GM10266 (cell line): Measurements from ENCODE around the gene SYT1.

Experiments used
- DNase-seq: peaks from one replicate; pipeline ENCODE4 v3.0.0; 2012; ENCODE audit errors: extremely low spot score
- TF ChIP-seq, protein P1 (sequence below): IDR thresholded peaks from 2 replicates; pipeline ENCODE4 v1.5.1; 2012; ENCODE audit warnings: mild to moderate bottlenecking, low read depth; ENCODE audit not compliant: control insufficient read depth, insufficient read depth; ENCODE audit errors: missing control alignments

SYT1 gene

DNA sequence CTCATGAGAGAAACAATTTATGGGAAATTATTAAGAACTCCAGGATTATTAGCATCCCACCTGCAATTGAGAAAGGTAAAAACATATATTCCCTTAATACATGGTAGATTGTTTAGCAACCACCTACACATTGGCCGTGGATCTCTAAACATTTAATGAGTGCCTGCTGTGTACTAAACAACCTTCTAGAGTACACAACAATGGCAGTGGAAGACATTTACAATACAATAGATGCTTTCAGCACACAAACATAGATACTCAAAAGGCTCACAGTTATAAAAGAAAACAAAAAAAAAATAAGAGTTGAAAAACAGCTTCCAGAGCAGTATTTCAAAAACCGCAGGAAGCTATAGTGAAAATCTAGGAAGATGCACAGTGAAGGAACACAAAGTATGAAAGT is 382.9 kb downstream of the SYT1 start:
- TF ChIP-seq, protein P1, sequence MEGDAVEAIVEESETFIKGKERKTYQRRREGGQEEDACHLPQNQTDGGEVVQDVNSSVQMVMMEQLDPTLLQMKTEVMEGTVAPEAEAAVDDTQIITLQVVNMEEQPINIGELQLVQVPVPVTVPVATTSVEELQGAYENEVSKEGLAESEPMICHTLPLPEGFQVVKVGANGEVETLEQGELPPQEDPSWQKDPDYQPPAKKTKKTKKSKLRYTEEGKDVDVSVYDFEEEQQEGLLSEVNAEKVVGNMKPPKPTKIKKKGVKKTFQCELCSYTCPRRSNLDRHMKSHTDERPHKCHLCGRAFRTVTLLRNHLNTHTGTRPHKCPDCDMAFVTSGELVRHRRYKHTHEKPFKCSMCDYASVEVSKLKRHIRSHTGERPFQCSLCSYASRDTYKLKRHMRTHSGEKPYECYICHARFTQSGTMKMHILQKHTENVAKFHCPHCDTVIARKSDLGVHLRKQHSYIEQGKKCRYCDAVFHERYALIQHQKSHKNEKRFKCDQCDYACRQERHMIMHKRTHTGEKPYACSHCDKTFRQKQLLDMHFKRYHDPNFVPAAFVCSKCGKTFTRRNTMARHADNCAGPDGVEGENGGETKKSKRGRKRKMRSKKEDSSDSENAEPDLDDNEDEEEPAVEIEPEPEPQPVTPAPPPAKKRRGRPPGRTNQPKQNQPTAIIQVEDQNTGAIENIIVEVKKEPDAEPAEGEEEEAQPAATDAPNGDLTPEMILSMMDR: no peak
- no peak for DNase-seq

DNA sequence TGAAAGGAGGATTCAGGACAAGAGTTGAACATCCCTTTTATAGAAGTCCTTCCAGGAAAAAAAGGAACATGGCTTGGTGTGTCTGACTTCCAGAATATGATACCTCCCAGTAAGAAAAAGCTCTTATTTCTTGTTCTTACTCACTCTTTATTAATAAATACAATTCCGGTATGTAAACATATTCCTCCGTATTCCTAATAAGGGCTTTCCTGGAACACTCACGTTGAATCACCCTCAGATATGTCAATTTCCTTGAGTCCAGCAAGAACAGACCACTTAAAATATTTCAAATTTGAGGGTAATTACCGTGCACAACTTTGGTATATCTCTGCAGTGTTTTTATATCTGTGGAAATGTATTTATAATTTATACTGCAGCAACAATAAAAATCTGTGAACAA is 385.6 kb downstream of the SYT1 start:
- TF ChIP-seq, protein P1: no peak
- DNase-seq: no peak

DNA sequence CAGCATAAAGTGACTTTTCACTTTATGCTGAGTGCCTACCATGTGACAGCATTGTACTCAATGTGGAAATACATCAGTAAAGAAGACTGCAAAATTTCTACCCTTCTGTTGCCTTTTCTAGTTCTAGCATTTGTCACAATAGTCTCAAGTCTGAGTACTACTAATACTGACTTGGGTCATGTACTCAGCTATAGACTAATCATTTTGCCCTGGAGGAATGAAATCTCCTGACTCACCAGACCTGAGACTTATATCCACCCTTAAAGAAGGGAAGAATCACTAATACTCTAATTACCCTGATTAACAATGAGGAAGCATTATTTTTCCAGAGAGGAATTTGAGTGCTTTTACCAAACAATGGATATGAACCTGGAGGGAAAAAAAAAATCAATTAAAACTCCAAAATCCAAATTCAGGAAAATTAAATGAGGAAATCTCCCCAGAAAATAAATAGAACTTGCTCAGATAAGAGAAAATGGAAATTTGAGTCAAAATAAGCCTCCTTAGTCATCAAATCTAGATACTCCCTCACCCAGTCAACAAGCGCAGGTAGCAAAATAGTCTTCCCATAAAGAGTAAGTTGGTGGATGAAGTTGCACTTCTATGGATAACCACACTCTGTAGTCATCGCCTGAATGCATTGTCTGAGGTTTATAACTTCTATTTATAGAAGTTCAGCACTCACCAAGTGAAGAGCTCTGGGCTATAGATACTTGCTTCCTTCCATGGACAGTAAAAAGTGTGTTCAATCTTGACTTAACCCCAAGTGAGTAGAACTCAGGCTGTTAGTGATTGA is 386.6 kb downstream of the SYT1 start:
- no peak for DNase-seq

DNA sequence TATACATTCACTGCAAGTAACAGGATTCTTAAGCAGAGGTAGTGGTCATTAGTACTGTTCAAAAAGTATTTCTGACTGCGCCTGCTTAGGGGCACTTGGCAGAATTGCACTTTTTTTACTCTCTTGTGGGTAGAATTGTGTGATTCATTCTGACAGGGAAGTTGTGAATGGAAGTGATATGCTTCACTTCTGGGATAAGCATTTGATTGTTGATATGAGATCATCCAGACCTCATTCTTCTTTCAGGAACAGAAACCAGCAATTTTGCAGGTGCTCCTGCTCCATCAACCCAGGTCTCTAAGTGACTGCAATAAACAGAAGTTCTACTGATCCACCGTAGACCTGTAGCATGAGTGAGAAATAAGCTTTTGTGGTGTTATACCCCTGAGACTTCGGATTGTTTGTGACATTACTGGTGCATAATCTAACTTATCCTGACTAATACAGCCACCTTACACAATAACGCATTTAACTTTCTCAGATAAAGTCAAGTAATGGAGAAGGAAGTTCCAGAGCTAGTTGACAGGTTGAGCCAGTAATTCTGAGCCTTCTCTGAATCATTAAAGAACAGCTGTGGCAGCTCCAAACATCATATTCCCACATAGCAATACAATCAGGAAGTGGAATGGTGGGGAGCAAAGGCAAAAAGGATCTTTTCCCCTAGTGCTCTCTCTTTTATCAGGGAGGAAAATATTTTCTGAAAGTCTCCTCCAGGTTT is 387.9 kb downstream of the SYT1 start:
- DNase-seq: no peak
- TF ChIP-seq, protein P1: no peak

More for the DNA sequence above, 386.6 kb downstream of the SYT1 start:
- TF ChIP-seq, protein P1: no peak

DNA sequence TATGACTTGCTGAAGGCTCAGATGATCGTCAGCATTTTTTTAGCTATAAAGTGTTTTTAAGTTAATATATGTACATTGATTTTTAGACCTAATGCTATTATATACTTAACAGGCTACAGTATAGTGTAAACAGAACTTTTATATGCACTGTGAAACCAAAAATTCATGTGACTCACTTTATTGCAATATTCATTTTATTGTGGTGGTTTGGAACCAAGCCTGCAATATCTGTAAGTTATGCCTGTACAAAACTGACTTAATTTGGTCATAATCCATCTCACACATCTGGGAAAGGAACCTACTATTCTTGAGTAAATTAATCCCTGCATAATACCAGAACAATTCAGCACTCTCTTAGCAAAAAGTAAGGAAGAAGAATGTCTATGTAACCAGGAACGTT is 390.7 kb downstream of the SYT1 start:
- TF ChIP-seq, protein P1: no peak
- no peak for DNase-seq

DNA sequence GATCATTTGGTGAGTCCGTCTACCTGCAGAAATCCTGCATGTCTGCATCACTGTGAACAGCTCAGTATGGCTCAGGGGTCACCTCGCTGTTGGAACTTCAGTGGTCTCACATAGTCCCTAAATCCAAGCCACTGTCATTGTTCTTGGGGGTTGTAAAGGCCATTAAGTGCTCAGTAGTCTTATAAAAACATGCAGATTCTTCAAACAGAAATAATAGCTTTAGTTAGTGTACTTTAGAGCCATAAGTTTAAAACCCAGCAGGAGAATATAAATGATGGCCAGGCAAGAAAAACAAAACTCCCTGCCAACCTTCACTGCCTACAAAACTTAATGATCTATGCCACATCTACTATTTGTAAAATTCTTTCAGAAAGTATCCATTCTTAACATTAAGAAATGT is 396.3 kb downstream of the SYT1 start:
- DNase-seq: no peak
- TF ChIP-seq, protein P1: no peak

DNA sequence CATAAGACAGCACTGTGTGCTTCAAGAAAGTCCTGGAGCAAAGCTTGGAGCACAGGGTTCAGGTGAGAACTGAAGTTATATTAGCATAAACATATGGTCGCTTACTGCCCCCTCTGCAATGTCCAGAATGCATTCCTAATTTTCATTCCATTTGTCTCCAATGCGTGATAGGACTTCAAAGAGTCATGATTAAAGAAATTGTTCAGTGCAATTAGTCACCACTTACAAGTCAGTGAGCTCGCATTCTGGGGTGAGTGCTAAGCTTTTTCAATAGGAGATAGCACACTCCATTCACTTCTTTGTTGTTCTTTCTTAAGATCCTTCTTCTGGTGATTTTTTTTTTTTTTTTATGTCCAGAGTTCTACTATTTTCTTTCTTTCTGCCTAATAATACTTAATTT is 398.4 kb downstream of the SYT1 start:
- no peak for DNase-seq
- TF ChIP-seq, protein P1: no peak
